Keratinocyte (primary cell): ENCODE data around the gene CAPN11.

ENCODE experiments used
- EZH2 ChIP-seq: IDR thresholded peaks from one replicate; pipeline ENCODE4 v1.6.1; 2012; ENCODE audit warnings: inconsistent platforms, mild to moderate bottlenecking, low read length, moderate library complexity
- TF ChIP-seq, protein P1 (sequence below), 3 experiments: IDR thresholded peaks in 1 of 3; conservative IDR thresholded peaks in 1 of 3; optimal IDR thresholded peaks in 1 of 3; 2 replicates in 2 of 3; 3 replicates in 1 of 3; pipeline versions ENCODE3 to v1.5.1; 2011; ENCODE audit warnings: low read length in 3 of 3, mild to moderate bottlenecking in 3 of 3, moderate library complexity in 2 of 3, control low read depth in 1 of 3, inconsistent platforms in 1 of 3; ENCODE audit not compliant: insufficient read depth in 2 of 3; ENCODE audit errors: extremely low read depth in 1 of 3

DNA sequence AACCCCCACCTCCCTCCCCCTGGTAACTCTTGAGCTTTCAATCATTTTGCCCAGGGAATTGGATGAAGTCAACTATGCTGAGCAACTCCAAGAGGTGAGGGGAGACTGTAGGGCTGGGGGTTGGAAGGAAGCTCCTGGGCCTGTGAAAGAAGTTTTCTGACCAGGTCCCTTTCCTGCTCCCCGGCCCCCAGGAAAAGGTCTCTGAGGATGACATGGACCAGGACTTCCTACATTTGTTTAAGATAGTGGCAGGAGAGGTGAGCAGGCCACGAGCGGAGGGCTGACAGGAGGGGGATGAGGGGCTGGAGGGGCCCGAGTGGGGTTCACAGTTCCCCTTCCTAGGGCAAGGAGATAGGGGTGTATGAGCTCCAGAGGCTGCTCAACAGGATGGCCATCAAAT, 21.8 kb downstream of the CAPN11 start:
- TF ChIP-seq, protein P1, sequence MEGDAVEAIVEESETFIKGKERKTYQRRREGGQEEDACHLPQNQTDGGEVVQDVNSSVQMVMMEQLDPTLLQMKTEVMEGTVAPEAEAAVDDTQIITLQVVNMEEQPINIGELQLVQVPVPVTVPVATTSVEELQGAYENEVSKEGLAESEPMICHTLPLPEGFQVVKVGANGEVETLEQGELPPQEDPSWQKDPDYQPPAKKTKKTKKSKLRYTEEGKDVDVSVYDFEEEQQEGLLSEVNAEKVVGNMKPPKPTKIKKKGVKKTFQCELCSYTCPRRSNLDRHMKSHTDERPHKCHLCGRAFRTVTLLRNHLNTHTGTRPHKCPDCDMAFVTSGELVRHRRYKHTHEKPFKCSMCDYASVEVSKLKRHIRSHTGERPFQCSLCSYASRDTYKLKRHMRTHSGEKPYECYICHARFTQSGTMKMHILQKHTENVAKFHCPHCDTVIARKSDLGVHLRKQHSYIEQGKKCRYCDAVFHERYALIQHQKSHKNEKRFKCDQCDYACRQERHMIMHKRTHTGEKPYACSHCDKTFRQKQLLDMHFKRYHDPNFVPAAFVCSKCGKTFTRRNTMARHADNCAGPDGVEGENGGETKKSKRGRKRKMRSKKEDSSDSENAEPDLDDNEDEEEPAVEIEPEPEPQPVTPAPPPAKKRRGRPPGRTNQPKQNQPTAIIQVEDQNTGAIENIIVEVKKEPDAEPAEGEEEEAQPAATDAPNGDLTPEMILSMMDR (optimal IDR thresholded peaks at IDR 0.05 in 1 of 3, IDR thresholded peaks at IDR 0.05 in 1 of 3, conservative IDR thresholded peaks at IDR 0.05 in 1 of 3; ENCODE audit: extremely low read depth in 1 of 3, insufficient read depth in 2 of 3, low read length in 3 of 3), result no peak
- no peak for TF ChIP-seq EZH2
